Right forelimb (tissue), 1 donor: Measurements from ENCODE around the gene FAIM2.
"Not testable (repeated sequence)": the region's sequence is repeated elsewhere in the genome, so short reads cannot be mapped to it uniquely, and the experiment has no call there.

Experiments used
- DNase-seq: peaks from one replicate; pipeline ENCODE4 v3.0.0-alpha.2; 2018

FAIM2 gene

GRCh38 chr12:49860921-49861320, 42.8 kb downstream of the FAIM2 start:
- not testable (repeated sequence) for DNase-seq

GRCh38 chr12:49855890-49856289, 47.8 kb downstream of the FAIM2 start:
- DNase-seq = not testable (repeated sequence)

GRCh38 chr12:49854976-49855375, 48.7 kb downstream of the FAIM2 start:
- DNase-seq = peak; percentile 9

- DNase-seq = peak; percentile 9
These were observed 50.0 kb downstream of the FAIM2 start for GRCh38 chr12:49853671-49854070.

- DNase-seq = no peak
These were observed 56.5 kb downstream of the FAIM2 start for GRCh38 chr12:49847161-49847560.

GRCh38 chr12:49846032-49846431, 57.7 kb downstream of the FAIM2 start:
- no peak for DNase-seq

GRCh38 chr12:49843876-49844437, 59.7 kb downstream of the FAIM2 start:
- no peak for DNase-seq

GRCh38 chr12:49843411-49843810, 60.3 kb downstream of the FAIM2 start:
- no peak for DNase-seq

GRCh38 chr12:49842519-49843352, 61.0 kb downstream of the FAIM2 start, which contains the start of gene BCDIN3D:
BCDIN3D (minus strand) TSS chr12:49843106; CDS start chr12:49843087, 19 bp downstream.
- peak; percentile 94 for DNase-seq

GRCh38 chr12:49838973-49839633, 64.6 kb downstream of the FAIM2 start:
- peak; percentile 54 for DNase-seq

- DNase-seq = no peak
These were observed 70.8 kb downstream of the FAIM2 start for GRCh38 chr12:49832836-49833421.

- DNase-seq = no peak
These were observed 72.0 kb downstream of the FAIM2 start for GRCh38 chr12:49831717-49832116.

- peak; percentile 99 for DNase-seq
These were observed 75.3 kb downstream of the FAIM2 start, which contains the start of gene NCKAP5L for GRCh38 chr12:49828133-49829091. NCKAP5L (minus strand) TSS chr12:49828413; CDS start chr12:49804044, 24,369 bp downstream.

- peak; percentile 85 for DNase-seq
These were observed 76.2 kb downstream of the FAIM2 start for GRCh38 chr12:49827401-49828099.

GRCh38 chr12:49827051-49827400, 76.7 kb downstream of the FAIM2 start:
- no peak for DNase-seq

- no peak for DNase-seq
These were observed 77.7 kb downstream of the FAIM2 start for GRCh38 chr12:49825971-49826421.

GRCh38 chr12:49825360-49825970, 78.2 kb downstream of the FAIM2 start:
- DNase-seq = no peak

GRCh38 chr12:49824895-49825294, 78.8 kb downstream of the FAIM2 start:
- DNase-seq = no peak

GRCh38 chr12:49824416-49824815, 79.3 kb downstream of the FAIM2 start:
- DNase-seq = no peak

- DNase-seq = no peak
These were observed 79.7 kb downstream of the FAIM2 start for GRCh38 chr12:49823951-49824350.

GRCh38 chr12:49823350-49823749, 80.3 kb downstream of the FAIM2 start:
- no peak for DNase-seq
